Jurkat, Clone E6-1 (cell line): Measurements from ENCODE around the gene MTMR3.

Experiments used
- DNase-seq: peaks from one replicate; pipeline ENCODE4 v3.0.0-alpha.2; 2011; ENCODE audit warnings: low read depth, low spot score
- H3K4me3 ChIP-seq: 2 replicates; pipeline ENCODE4 v1.5.1; 2011; ENCODE audit warnings: mild to moderate bottlenecking, low read length, control low read depth, moderate library complexity

Gene MTMR3

DNA sequence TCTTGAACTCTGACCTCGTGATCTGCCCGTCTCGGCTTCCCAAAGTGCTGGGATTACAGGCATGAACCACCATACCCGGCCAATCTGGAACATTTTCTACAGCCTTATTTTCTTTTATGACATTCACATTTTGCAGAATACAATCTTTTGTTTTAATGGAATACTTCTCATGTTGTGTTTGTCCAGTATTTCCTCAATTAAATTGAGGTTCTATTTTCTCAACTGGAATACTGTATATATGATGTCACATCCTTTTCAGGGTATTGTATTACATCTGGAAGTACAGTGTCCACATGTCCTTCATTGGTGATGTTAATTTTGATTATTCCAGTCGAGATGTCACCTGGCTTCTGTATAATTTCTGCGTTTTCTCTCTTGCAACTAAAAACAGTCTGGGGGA, 106.5 kb downstream of the MTMR3 start:
- DNase-seq = no peak
- no peak overlapping the region for H3K4me3 ChIP-seq

DNA sequence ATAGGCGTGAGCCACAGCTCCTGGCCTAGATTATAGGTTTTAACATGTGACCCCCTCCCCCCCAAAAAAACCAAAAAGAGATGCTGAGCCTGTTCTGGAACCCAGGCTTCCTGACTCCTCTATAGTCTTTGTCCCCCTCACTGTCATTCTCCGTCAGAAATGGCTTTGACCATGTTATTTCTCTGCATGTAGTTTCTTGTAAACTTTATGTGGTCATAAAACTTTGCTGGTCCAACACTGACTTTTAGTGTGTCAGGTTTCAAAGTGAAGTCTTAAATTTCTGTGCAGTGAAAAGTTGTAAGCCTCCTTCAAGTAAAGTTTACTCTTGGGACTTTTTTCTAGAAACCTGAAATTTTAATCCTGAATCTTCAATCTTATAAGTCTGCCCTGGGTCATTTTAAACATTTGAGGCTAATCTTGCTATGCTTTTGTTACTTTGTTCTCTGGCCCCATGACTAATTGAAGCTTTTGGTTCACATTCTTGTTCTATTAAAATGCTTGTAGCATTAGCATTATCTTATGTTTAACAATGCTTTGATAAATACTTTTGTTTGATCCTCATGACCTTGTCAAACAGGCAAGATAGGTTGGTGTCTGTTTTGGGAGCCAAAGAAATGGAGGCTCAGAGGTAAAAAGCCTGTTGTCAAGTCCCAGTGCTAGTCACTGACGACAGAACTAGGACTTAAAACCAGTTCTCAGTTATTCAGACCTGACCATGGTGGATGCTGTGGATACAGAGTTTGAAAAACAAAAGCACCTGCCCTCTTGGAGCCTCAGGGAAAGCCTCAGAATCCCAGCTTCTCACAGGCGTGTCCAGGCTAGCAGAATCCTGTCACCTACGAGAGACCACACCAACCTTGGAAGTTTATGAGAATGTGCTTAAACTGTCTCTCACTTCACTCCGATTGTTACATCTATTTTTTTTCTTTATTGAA, 109.6 kb downstream of the MTMR3 start:
- no peak for DNase-seq
- no peak overlapping the region for H3K4me3 ChIP-seq

DNA sequence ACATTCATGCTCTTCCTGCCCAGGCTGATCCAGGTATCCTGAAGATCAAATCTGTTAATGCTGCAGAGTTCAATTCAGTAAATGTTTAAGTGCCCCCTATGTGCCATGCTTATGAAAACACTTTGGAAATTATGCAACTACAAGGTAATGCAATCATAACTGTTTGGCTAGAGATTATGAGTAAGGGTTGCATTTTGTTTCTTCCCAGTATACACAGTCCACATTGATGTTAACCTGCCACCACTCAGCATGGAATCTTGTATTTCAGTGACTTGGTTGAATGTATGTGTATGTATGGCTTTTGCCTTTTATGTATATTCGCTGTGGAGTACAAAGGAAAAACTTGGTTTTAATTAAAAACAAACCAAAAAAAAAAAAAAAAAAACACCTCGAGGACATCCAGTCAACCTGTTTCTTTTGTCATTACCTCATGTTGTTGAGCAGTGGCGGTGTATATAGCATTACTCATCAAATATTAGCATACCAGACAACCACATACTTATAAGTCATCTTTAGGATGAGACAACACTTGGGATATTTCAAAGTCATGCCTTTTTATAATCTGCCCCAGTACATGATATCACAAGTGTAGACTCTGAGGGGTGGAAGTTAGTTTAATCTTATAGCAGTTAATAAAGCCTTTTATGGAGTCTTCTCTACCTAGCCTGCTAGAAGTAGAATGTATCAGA, 111.2 kb downstream of the MTMR3 start:
- no peak for DNase-seq
- no peak overlapping the region for H3K4me3 ChIP-seq

DNA sequence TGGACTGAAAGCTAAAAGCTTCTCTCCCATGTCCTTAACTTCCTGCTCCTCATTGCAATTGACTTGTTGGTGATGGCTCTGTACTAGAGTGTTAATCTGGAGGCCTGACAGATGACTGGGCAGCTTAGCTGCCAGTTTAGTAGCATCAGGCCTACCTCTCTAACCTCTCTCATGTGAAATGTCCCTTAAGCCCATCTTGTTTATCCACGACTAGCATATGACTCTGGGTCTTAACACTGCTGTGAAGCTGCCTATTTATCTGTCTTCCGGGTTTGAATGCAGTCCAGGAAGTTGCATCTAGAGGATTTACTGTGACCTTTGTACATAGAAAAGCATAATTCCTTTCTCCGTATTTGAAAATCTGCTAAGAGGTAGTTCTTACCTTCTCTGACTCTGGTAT, 112.0 kb downstream of the MTMR3 start:
- DNase-seq = no peak
- no peak overlapping the region for H3K4me3 ChIP-seq

DNA sequence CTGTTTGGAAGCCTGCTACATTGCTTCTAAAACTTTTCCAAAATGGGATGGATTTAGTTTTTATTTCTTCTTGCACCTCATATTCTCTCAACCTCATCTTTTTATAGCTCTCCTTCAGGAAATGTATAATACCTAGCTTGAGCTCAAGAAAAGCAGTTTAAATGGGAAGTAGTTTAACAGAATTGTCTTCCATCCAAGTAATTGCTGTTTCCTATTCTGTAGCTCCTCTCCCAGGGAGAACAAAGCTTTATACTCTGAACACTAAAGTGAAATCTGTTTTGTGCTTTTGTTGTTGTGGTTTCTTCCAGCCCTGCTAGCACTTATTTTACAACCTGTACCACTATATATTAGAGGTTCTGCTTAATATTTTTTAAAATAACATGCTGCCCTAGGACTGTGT, 114.1 kb downstream of the MTMR3 start:
- no peak for DNase-seq
- no peak overlapping the region for H3K4me3 ChIP-seq

DNA sequence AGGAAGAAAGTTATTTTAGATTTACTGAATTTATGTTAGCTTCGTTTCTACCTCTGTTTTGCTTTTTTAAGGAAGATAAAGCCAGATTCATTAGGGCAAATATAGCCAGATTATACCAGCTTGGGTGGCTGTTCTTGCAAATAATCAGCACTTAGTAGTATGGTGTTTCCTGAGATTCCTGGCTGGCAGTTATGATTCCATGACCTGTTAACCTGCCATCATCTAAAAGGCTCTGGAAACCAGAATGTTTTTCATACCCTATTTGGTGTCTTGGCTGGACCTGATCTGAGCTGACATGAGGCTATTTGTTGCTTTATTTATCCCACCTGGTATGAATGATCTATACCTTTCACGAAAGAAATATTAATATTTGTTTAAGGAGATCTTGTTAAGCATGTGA, 114.5 kb downstream of the MTMR3 start:
- H3K4me3 ChIP-seq = no peak overlapping the region
- DNase-seq = no peak

DNA sequence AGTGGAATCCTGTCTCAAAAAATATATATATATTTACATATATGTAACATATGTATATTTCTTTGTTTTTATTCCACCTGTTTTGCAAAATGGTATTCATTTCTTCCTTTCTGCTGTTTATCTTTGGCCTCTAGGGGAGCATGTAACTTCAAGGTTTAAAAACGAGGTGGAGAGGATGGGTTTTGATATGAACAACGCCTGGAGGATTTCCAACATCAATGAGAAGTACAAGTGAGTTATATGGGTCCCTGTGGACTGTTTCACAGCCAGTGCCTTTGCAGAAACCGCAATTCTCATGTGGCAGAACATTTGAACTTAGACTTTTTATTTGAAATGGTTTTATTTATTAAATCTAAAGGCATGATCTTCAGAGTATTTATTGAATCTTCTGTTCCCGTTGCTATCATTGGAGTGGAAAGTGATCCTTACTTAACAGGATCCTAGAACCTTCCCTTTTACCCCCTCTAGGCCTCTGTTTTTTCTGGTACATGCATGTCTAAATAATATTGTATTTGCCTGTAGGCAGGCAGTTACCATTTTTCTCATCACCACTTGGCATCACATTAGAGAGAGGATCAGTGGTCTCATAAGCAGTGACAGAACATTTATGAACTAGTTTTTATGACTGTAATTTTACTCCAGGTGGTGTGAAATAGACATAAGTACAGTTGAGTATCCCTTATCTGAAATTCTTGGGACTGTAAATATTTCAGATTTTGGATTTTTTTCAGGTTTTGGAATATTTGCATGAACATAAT, 115.8 kb downstream of the MTMR3 start:
- no peak overlapping the region for H3K4me3 ChIP-seq
- DNase-seq = no peak

DNA sequence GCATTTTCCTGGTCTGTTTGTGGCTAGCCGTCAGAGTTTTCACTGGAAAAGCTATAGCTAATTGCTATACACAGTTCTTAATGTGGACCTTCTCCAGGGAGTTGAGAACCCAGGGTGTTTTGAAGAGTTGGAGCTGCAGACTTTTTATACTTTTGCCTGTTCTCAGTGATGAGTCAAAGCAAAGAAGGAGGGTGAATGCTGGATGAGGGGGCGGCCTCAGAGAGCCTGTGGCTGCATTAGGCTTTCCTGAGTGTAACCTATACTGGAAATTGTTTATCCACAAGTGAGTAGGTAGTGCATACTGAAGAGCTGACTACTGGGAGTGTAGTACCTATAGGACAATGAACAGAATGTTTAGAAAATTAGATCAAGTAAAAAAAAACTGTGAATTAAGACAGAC, 117.6 kb downstream of the MTMR3 start:
- H3K4me3 ChIP-seq = no peak overlapping the region
- no peak for DNase-seq

DNA sequence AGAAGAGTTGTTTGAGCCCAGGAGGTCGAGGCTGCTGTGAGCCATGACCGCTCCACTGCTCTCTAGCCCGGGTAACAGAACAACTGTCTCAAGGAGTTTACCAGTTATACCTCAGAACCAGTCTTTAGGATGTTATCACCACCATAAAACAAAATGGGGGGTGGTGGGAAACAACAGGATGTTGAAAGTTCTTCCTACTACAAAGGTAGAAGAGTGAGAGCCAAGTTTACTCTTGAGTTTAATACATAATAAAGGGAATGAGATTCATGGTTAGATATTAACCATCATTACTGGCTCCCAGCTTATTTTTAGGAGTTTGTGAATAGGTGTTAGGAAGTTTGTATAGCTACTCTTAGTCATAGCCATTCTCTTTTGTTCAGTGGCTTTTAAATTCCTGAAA, 118.5 kb downstream of the MTMR3 start:
- H3K4me3 ChIP-seq = no peak overlapping the region
- no peak for DNase-seq

DNA sequence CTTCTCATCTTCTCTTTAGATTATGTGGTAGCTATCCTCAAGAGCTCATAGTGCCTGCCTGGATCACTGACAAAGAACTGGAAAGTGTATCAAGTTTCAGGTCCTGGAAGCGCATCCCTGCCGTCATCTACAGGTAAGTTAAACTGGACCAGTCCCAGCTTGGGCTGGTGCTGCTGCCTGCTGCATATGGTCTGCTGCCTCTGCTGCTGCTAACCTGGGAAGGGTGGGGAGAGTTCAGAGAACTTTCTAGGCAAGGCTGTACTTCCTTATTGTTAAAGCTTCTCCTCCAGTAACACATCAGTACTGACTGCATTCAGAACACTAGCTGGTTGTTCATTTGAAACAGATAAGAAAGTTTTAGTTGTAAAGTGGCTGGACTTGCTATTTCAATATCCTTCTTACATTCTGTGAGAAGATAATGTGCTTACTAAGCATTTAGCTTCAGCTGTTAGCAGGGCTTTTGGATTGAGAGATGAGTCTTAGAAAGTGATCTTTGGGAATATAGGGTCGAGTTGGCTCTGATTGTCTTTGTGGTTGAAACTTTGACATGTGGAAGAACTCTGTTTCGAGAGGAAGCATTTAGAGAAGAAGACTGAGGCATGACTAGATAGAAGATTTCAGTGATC, 120.0 kb downstream of the MTMR3 start:
- H3K4me3 ChIP-seq = no peak overlapping the region
- no peak for DNase-seq

DNA sequence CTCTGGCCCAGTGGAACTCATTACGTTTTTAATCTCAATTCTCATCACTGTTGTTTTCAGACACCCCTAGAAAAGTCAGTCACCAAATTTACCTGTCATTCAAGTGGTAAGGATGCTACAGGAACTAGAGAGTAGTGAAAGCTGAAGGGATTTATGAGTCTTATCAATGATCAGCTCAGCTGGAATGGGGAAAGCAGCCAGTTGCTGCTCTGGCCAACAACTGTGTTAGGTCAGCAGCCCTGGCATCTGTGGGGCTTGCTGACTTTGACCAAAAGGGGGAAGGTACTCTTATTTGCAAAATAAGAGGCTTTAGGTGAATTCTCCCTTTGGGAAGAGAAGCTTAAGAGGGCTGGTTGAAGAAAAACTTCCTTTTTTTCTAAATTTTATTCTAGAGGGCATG, 121.1 kb downstream of the MTMR3 start:
- H3K4me3 ChIP-seq = no peak overlapping the region
- no peak for DNase-seq

DNA sequence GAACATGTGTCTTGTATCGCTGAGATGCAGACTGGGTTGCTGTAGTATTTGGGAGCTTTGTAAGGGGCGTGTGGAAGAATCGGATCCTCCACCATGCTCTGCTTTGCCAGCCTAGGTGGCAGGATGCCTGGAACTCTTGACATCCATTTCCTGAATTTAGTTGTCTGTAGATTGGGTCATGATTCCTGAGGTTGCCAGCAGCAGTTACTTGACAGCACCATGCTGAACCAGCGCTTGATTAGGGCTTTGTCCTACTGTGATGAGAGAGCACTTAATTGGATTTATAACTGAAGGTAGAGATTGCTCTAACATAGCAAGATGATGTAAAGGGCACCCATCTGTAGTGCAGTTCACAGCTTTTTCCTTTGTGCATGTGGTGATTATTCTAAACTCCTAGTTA, 121.7 kb downstream of the MTMR3 start:
- no peak for DNase-seq

DNA sequence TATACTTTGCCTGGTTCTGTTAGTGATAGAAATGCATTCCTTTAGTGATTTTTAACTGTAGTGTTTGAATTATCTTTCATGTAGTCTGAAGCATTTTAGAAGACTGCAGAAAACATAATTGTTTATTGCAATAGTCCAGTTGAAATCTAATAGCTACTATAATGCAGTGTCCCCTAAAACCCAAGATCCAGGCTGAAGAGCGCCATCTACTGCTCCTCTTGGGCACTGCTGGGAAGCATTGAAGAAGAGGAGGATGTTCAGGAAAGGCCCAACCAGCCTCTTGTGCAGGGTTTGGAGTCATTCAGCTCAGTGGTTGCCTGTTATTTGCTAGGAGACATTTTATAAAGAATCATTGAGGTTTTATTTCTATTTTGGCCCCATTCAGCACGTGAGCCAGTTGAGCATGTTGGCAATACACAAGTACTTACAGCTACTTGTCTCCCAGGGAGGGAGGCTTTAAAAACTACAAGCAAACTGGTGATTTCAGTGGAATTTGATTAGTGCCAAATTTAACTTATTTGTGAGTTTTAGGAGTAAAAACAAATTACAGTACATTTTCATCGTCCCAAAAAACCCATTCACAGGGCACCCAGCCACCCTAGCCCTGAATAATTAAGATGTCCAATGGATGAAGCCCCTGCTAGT, 122.4 kb downstream of the MTMR3 start:
- DNase-seq = peak; percentile 32
- H3K4me3 ChIP-seq = no peak overlapping the region

More for the DNA sequence above, 121.7 kb downstream of the MTMR3 start:
- H3K4me3 ChIP-seq = no peak overlapping the region

DNA sequence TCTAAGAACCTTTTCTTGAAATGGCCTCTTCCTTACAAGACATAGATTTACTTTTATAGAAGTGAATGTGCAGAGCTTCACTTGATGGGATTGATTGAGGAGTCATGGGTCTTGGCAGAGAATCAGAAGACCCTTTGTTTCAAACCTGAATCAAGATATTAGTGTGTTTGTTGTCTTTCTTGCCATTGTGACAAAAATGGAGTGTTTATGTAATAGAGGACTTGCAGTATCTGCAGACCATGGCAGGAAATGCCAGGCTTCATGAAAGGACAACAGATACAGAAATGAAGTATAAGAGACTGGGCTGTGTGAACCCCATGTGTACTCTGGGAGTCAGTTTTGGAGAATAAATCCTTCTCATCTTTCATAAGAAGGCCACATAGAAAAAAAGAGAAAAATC, 124.4 kb downstream of the MTMR3 start:
- H3K4me3 ChIP-seq = no peak overlapping the region
- DNase-seq = no peak

DNA sequence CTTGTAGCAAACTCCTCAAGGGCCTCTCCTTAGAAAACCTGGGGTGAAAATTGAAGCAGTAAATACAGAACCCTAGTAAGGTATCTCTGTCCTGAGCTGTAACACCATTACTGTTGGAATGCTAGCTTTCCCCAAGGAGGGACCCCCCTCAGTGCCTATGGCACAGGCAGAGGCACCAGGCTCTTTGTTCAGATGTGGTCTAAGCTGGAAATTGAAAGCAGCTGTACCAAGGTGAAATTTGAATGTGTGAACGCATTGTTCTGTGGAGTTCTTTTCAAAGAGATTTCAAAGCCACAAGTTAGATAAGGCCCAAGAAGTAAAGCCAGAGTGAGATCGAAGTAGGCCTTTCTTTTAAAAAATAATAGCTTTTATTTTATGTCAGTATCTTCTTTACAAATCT, 125.4 kb downstream of the MTMR3 start:
- DNase-seq = peak; percentile 85
- H3K4me3 ChIP-seq = peak overlapping the region; percentile 18

DNA sequence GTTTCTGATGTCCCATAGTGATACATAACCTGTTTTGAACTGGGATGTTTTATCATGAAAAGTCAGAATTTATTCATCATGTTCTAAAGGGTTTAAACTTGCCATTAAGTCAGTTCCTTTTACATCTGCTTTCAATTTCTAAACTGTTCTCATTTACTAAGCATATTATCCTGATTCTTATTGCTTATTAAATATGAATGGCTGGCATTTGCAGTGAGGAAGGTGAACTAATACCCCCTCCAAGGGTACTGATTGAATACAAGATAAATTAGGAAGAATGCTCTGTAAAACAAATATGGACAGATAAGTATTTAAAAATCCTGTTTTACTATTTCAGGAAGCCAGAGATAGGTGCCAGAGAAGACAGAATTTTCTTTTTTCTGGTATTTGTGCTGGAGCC, 126.5 kb downstream of the MTMR3 start:
- no peak for DNase-seq
- no peak overlapping the region for H3K4me3 ChIP-seq

DNA sequence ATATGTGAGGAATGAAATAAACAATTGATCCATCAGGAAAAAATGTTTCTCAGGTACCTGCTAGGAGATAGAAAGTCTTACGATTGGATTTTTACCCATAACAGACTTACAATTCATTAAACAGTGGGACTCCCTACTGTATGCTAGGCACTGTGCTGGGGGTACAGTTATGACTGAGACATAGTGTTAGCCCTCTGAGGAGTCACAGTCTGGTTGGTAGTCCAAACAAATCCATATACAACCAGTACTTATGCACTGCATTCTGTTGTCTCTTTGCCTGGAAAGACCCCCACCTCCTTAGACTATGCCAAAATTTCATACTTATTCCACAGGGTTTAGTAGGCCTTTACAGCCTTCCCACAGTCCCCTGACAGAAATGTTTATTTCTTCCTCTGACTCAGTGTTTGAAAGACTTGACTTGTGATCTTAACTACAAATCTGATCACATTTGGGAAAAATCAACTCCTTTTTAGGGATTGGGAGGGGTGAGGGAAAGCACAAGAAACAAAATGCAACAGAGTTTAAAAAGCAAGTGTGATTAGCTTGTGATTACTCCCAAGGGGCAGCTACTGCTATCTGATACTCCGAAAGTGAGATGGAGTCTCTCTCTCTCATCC, 127.9 kb downstream of the MTMR3 start:
- no peak for DNase-seq
- no peak overlapping the region for H3K4me3 ChIP-seq

DNA sequence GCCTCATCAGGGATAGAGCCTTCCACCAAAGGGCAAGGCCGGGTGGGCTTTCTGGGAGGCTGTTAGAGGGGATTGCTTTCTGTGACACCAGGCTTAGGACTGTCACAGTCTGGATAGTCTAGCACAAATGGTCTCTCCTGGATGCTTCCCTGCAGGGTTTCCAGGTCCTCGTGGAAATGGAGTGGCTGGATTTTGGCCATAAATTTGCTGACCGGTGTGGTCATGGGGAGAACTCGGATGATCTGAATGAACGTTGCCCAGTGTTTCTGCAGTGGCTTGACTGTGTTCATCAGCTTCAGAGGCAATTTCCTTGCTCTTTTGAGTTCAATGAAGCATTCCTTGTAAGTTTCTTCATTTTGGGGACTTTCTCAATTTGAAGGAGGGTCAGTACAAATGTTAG, 130.2 kb downstream of the MTMR3 start:
- no peak overlapping the region for H3K4me3 ChIP-seq

DNA sequence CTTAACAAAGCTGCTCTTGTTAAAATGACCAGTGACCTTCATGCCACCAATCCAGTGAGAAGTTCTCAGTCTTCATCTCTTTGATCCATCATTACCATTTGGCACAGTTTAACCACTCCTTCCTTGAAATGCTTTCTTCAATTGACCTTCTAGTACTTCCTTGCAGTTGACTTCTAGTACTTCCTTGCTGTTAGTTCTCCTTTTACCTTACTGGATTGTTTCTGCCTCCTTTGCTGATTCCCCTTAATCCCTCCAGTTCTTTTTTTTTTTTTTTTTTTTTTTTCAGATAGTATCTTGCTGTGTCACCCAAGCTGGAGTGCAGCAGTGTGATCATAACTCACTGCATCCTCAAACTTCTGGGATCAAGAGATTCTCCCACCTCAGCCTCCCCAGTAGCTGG, 131.3 kb downstream of the MTMR3 start:
- DNase-seq = no peak

More for the DNA sequence above, 130.2 kb downstream of the MTMR3 start:
- no peak for DNase-seq

More for the DNA sequence above, 131.3 kb downstream of the MTMR3 start:
- H3K4me3 ChIP-seq = no peak overlapping the region
